Thyroid gland (tissue), 4 donors: ENCODE data around the gene CYP19A1. TPM values are rescaled to one million over a fixed set of nuclear protein-coding genes. Genes with fewer than 3 reads are reported as not detected.

Source experiments
- DNase-seq, 2 donors: peaks; one replicate each; pipeline ENCODE4 v3.0.0-alpha.2; 2019
- H3K27ac ChIP-seq, 3 donors: fragments of 200-600 bp; sonication (generic); 1 replicate in 2 of 3; 2 replicates in 1 of 3; pipeline ENCODE4 v1.5.1; 2016 to 2019; ENCODE audit warnings: mild to moderate bottlenecking in 1 of 3, moderate library complexity in 1 of 3
- H3K27me3 ChIP-seq: fragments of 200-600 bp; sonication (generic); one replicate; pipeline ENCODE4 v1.5.1; 2019
- H3K36me3 ChIP-seq, 2 donors: fragments of 200-600 bp; sonication (generic); one replicate each; pipeline ENCODE4 v1.5.1; 2016 to 2019
- H3K4me1 ChIP-seq, 2 donors: fragments of 200-600 bp; sonication (generic); one replicate each; pipeline ENCODE4 v1.5.1; 2017 to 2019
- H3K4me3 ChIP-seq, 3 donors: fragments of 200-600 bp; sonication (generic); replicated peaks in 1 of 3; 1 replicate in 2 of 3; 2 replicates in 1 of 3; pipeline ENCODE4 v1.5.1; 2016; ENCODE audit warnings: mild to moderate bottlenecking in 1 of 3
- H3K9me3 ChIP-seq: fragments of 200-600 bp; sonication (generic); one replicate; pipeline ENCODE4 v1.5.1; 2017
- CTCF ChIP-seq, 6 experiments: fragments of 200-600 bp in 3 of 6; fragments of 450-650 bp in 3 of 6; sonication (generic) in 3 of 6; IDR thresholded peaks; one replicate each; pipeline ENCODE4 v1.5.1; 2016 to 2019; ENCODE audit warnings: antibody characterized with exemption in 6 of 6, mild to moderate bottlenecking in 2 of 6, inconsistent platforms in 1 of 6, moderate library complexity in 1 of 6
- POLR2A ChIP-seq, 2 donors: fragments of 450-650 bp; IDR thresholded peaks; one replicate each; pipeline ENCODE4 v1.6.1; 2017; ENCODE audit warnings: antibody characterized with exemption in 2 of 2, mild to moderate bottlenecking in 2 of 2, moderate library complexity in 1 of 2
- WGBS, 2 donors: methylation state at CpG; one replicate each; pipeline ENCODE4 v1.1.5; 2017; 5-methylcytosine and 5-hydroxymethylcytosine counted together
- intact Hi-C: fragments of 100-400 bp; cut with DNase I; formaldehyde crosslinking; loops from one replicate; pipeline ENCODE4 v1.15.1; 2023
- total RNA-seq, 4 donors: library from RNA; depleted of rRNA; stranded (reverse); fragments of >200 nt; gene quantifications; one replicate each; pipeline ENCODE4 v1.2.3, GENCODE V29; 2016

The CYP19A1 gene
- total RNA-seq, 4 donors from 2014 or later: 1.6 to 5.5 (median 4.5) TPM

- no peak for TF ChIP-seq POLR2A (IDR thresholded peaks at IDR 0.05)
- no peak for TF ChIP-seq CTCF (IDR thresholded peaks at IDR 0.05)
- no peaks in the 10 kb centered on the region for H3K9me3 ChIP-seq
- 66 to 70% methylated on average over 4 of the region's 4 CpGs for WGBS, 2 donors
- DNase-seq: no peak
- H3K27ac ChIP-seq: no peak overlapping the region
- peaks cover 0 to 17% of the 10 kb centered on the region in 2 donors for H3K4me1 ChIP-seq
- no peaks in the 10 kb centered on the region for H3K27me3 ChIP-seq
- no peak overlapping the region for H3K4me3 ChIP-seq
- no peaks in the 10 kb centered on the region for H3K36me3 ChIP-seq
- intact Hi-C loops: no loop called here
Measured at GRCh38 chr15:51332206-51333147, 5.9 kb downstream of the CYP19A1 start.

- Histone ChIP-seq H3K27me3 (no peaks in the 10 kb centered on the region), H3K4me3 (no peak overlapping the region), H3K4me1 (peaks cover 0 to 17% of the 10 kb centered on the region in 2 donors), H3K9me3 (no peaks in the 10 kb centered on the region), H3K36me3 (no peaks in the 10 kb centered on the region), H3K27ac (no peak overlapping the region)
- 79% methylated on average over 5 of the region's 5 CpGs for WGBS, 2 donors
- no peak for DNase-seq
- intact Hi-C loops: no loop called here
- TF ChIP-seq CTCF (IDR thresholded peaks at IDR 0.05): no peak
- TF ChIP-seq POLR2A (IDR thresholded peaks at IDR 0.05): no peak
Measured at GRCh38 chr15:51331141-51331540, 7.3 kb downstream of the CYP19A1 start.

- H3K27me3 ChIP-seq: no peaks in the 10 kb centered on the region
- 88 to 91% methylated on average over 4 of the region's 4 CpGs for WGBS, 2 donors
- TF ChIP-seq POLR2A (IDR thresholded peaks at IDR 0.05) (no peak), CTCF (IDR thresholded peaks at IDR 0.05) (no peak)
- no peak overlapping the region for H3K4me3 ChIP-seq
- H3K9me3 ChIP-seq: no peaks in the 10 kb centered on the region
- DNase-seq: no peak
- H3K4me1 ChIP-seq: peaks cover 0 to 7% of the 10 kb centered on the region in 2 donors
- no peaks in the 10 kb centered on the region for H3K36me3 ChIP-seq
- H3K27ac ChIP-seq: no peak overlapping the region
- intact Hi-C loops: no loop called here
Measured at GRCh38 chr15:51328926-51329325, 9.5 kb downstream of the CYP19A1 start.

- intact Hi-C loops: no loop called here
- no peaks in the 10 kb centered on the region for H3K36me3 ChIP-seq
- no peaks in the 10 kb centered on the region for H3K9me3 ChIP-seq
- H3K4me1 ChIP-seq: peaks cover 0 to 6% of the 10 kb centered on the region in 2 donors
- H3K27me3 ChIP-seq: no peaks in the 10 kb centered on the region
- TF ChIP-seq CTCF (IDR thresholded peaks at IDR 0.05): no peak
- TF ChIP-seq POLR2A (IDR thresholded peaks at IDR 0.05): no peak
- WGBS, 2 donors: 82 to 84% methylated on average over 2 of the region's 2 CpGs
- H3K4me3 ChIP-seq: no peak overlapping the region
- no peak overlapping the region for H3K27ac ChIP-seq
- no peak for DNase-seq
Measured at GRCh38 chr15:51327081-51327480, 11.3 kb downstream of the CYP19A1 start.

- Histone ChIP-seq H3K4me3 (no peak overlapping the region), H3K9me3 (no peaks in the 10 kb centered on the region), H3K27me3 (no peaks in the 10 kb centered on the region), H3K27ac (no peak overlapping the region), H3K36me3 (no peaks in the 10 kb centered on the region), H3K4me1 (peaks cover 0 to 6% of the 10 kb centered on the region in 2 donors)
- TF ChIP-seq CTCF (IDR thresholded peaks at IDR 0.05) (no peak), POLR2A (IDR thresholded peaks at IDR 0.05) (no peak)
- DNase-seq: no peak
- intact Hi-C loops: no loop called here
- WGBS, 2 donors: 81 to 94% methylated on average over 3 of the region's 3 CpGs
Measured at GRCh38 chr15:51325167-51325566, 13.2 kb downstream of the CYP19A1 start.
